Mesenchymal stem cell (in vitro differentiated cells and primary cell): Measurements from ENCODE around the gene VMAC.

Source experiments
- DNase-seq: peaks from one replicate; pipeline ENCODE4 v3.0.0-alpha.2; 2013
- H2AFZ ChIP-seq: one replicate; pipeline ENCODE4 v1.6.1; 2013; ENCODE audit warnings: low read depth, mild to moderate bottlenecking, control low read depth, inconsistent platforms, low read length, moderate library complexity
- H2AK5ac ChIP-seq: 2 replicates; pipeline ENCODE4 v1.6.1; 2013; ENCODE audit warnings: low read length, moderate library complexity, mild to moderate bottlenecking, inconsistent platforms; ENCODE audit not compliant: severe bottlenecking
- H2BK120ac ChIP-seq: one replicate; pipeline ENCODE4 v1.6.1; 2013; ENCODE audit warnings: low read depth, mild to moderate bottlenecking, inconsistent platforms, low read length, moderate library complexity
- H2BK12ac ChIP-seq, 2 experiments: one replicate each; pipeline ENCODE4 v1.6.1; 2013; ENCODE audit warnings: inconsistent platforms in 2 of 2, low read length in 2 of 2, mild to moderate bottlenecking in 2 of 2, moderate library complexity in 2 of 2, control low read depth in 1 of 2
- H2BK15ac ChIP-seq: one replicate; pipeline ENCODE4 v1.6.1; 2013; ENCODE audit warnings: mild to moderate bottlenecking, low read depth, inconsistent platforms; ENCODE audit not compliant: poor library complexity, severe bottlenecking
- H2BK5ac ChIP-seq: 2 replicates; pipeline ENCODE4 v1.6.1; 2013; ENCODE audit warnings: low read depth, mild to moderate bottlenecking, low read length, control low read depth, inconsistent platforms; ENCODE audit not compliant: poor library complexity, severe bottlenecking
- H3K14ac ChIP-seq, 2 experiments: one replicate each; pipeline ENCODE4 v1.6.1; 2013; ENCODE audit warnings: inconsistent platforms in 2 of 2, low read length in 2 of 2, control low read depth in 1 of 2, mild to moderate bottlenecking in 1 of 2, moderate library complexity in 1 of 2
- H3K18ac ChIP-seq, 2 experiments: one replicate each; pipeline ENCODE4 v1.6.1; 2013; ENCODE audit warnings: inconsistent platforms in 2 of 2, low read length in 2 of 2, control low read depth in 1 of 2, low read depth in 1 of 2, mild to moderate bottlenecking in 1 of 2
- H3K23ac ChIP-seq, 2 experiments: one replicate each; pipeline ENCODE4 v1.6.1; 2013; ENCODE audit warnings: inconsistent platforms in 2 of 2, low read length in 2 of 2, mild to moderate bottlenecking in 2 of 2, moderate library complexity in 2 of 2, control low read depth in 1 of 2
- H3K27ac ChIP-seq: 2 replicates; pipeline ENCODE4 v1.5.1; 2013; ENCODE audit warnings: mild to moderate bottlenecking, moderate library complexity, low read length, control low read depth, inconsistent platforms; ENCODE audit not compliant: poor library complexity, severe bottlenecking
- H3K27me3 ChIP-seq, 2 experiments: 2 replicates each; pipeline versions ENCODE4 v1.6.1 to v1.7.0; 2013; ENCODE audit warnings: low read length in 2 of 2, mild to moderate bottlenecking in 2 of 2, moderate library complexity in 2 of 2, control low read depth in 1 of 2, inconsistent platforms in 1 of 2; ENCODE audit not compliant: control insufficient read depth in 1 of 2, insufficient read depth in 1 of 2
- H3K36me3 ChIP-seq, 2 experiments: 2 replicates each; pipeline versions ENCODE4 v1.6.1 to v1.7.0; 2013; ENCODE audit warnings: low read length in 2 of 2, control low read depth in 1 of 2, inconsistent platforms in 1 of 2, low read depth in 1 of 2, mild to moderate bottlenecking in 1 of 2; ENCODE audit not compliant: insufficient read depth in 2 of 2, control insufficient read depth in 1 of 2
- H3K4ac ChIP-seq, 2 experiments: one replicate each; pipeline ENCODE4 v1.6.1; 2013; ENCODE audit warnings: inconsistent platforms in 2 of 2, low read length in 2 of 2, mild to moderate bottlenecking in 2 of 2, moderate library complexity in 2 of 2, control low read depth in 1 of 2, low read depth in 1 of 2
- H3K4me1 ChIP-seq: 2 replicates; pipeline ENCODE4 v1.6.1; 2013; ENCODE audit warnings: low read depth, low read length, control low read depth; ENCODE audit not compliant: control insufficient read depth, insufficient read depth
- H3K4me2 ChIP-seq: 2 replicates; pipeline ENCODE4 v1.6.1; 2013; ENCODE audit warnings: low read length, mild to moderate bottlenecking, inconsistent platforms; ENCODE audit not compliant: poor library complexity, severe bottlenecking
- H3K4me3 ChIP-seq, 2 experiments: 2 replicates each; pipeline versions ENCODE4 v1.5.1 to v1.7.0; 2013; ENCODE audit warnings: low read length in 2 of 2, mild to moderate bottlenecking in 2 of 2, control low read depth in 1 of 2, low read depth in 1 of 2; ENCODE audit not compliant: insufficient read depth in 1 of 2
- H3K79me1 ChIP-seq: replicated peaks from 2 replicates; pipeline ENCODE4 v1.6.1; 2013; ENCODE audit warnings: mild to moderate bottlenecking, control low read depth, low read length, inconsistent platforms; ENCODE audit not compliant: poor library complexity, severe bottlenecking
- H3K9ac ChIP-seq: 2 replicates; pipeline ENCODE4 v1.7.0; 2013; ENCODE audit warnings: mild to moderate bottlenecking, low read length, moderate library complexity
- H3K9me3 ChIP-seq: 2 replicates; pipeline ENCODE4 v1.7.0; 2013; ENCODE audit warnings: mild to moderate bottlenecking, low read length; ENCODE audit not compliant: control insufficient read depth
- H4K8ac ChIP-seq: one replicate; pipeline ENCODE4 v1.6.1; 2013; ENCODE audit warnings: inconsistent platforms, mild to moderate bottlenecking, low read length, moderate library complexity
- H4K91ac ChIP-seq: one replicate; pipeline ENCODE4 v1.6.1; 2013; ENCODE audit warnings: mild to moderate bottlenecking, low read length, inconsistent platforms
- WGBS: methylation state at CpG from one replicate; pipeline ENCODE4 v1.1.7; 2013; ENCODE audit warnings: mixed read lengths; 5-methylcytosine and 5-hydroxymethylcytosine counted together

Gene VMAC

GRCh38 chr19:5951338-5951861 lies 46.7 kb downstream of the VMAC start:
- no peak overlapping the region for H2AFZ ChIP-seq
- no peak overlapping the region for H3K27ac ChIP-seq
- H3K4me2 ChIP-seq, result no peak overlapping the region
- no peak overlapping the region for H2BK120ac ChIP-seq
- no peak overlapping the region for H3K14ac ChIP-seq
- no peak overlapping the region for H3K9ac ChIP-seq
- H3K9me3 ChIP-seq, result no peaks in the 10 kb centered on the region
- no peak overlapping the region for H3K4ac ChIP-seq
- H2BK12ac ChIP-seq, result no peak overlapping the region
- no peak overlapping the region for H3K23ac ChIP-seq
- H3K79me1 ChIP-seq, result peaks cover 49% of the 10 kb centered on the region
- WGBS, result 83% methylated on average over 19 of the region's 19 CpGs
- peak overlapping the region in 1 of 2 experiments; percentile 11 for H3K18ac ChIP-seq
- no peaks in the 10 kb centered on the region for H3K27me3 ChIP-seq
- H2AK5ac ChIP-seq, result no peak overlapping the region
- H2BK15ac ChIP-seq, result no peak overlapping the region
- no peak for DNase-seq
- no peak overlapping the region for H3K4me3 ChIP-seq
- no peak overlapping the region for H4K91ac ChIP-seq
- H4K8ac ChIP-seq, result no peak overlapping the region
- peaks cover 17 to 32% of the 10 kb centered on the region in 2 experiments for H3K36me3 ChIP-seq
- no peak overlapping the region for H2BK5ac ChIP-seq
- peaks cover 32% of the 10 kb centered on the region for H3K4me1 ChIP-seq

GRCh38 chr19:5952193-5953029 lies 47.7 kb downstream of the VMAC start:
- Histone ChIP-seq H3K18ac (peak overlapping the region; percentile 15 to 62), H3K4me3 (no peak overlapping the region), H3K4me1 (peaks cover 33% of the 10 kb centered on the region), H3K9ac (peak overlapping the region; percentile 55), H3K36me3 (peaks cover 17 to 26% of the 10 kb centered on the region in 2 experiments), H3K14ac (peak overlapping the region in 1 of 2 experiments; percentile 62), H4K8ac (no peak overlapping the region), H2BK5ac (no peak overlapping the region), H3K4me2 (no peak overlapping the region), H2BK12ac (peak overlapping the region in 1 of 2 experiments; percentile 10), H3K27ac (no peak overlapping the region), H4K91ac (no peak overlapping the region), H2AK5ac (no peak overlapping the region), H3K27me3 (no peaks in the 10 kb centered on the region), H2BK15ac (peak overlapping the region; percentile 73), H3K9me3 (no peaks in the 10 kb centered on the region), H2AFZ (no peak overlapping the region), H3K4ac (no peak overlapping the region), H3K23ac (peak overlapping the region in 1 of 2 experiments; percentile 24), H3K79me1 (peaks cover 46% of the 10 kb centered on the region), H2BK120ac (no peak overlapping the region)
- WGBS, result 89% methylated on average over 17 of the region's 18 CpGs
- DNase-seq, result no peak

- H3K4me3 ChIP-seq, result peak overlapping the region in 1 of 2 experiments; percentile 30
- no peak overlapping the region for H3K23ac ChIP-seq
- peaks cover 20 to 21% of the 10 kb centered on the region in 2 experiments for H3K36me3 ChIP-seq
- H3K27me3 ChIP-seq, result no peaks in the 10 kb centered on the region
- peak; percentile 45 for DNase-seq
- no peak overlapping the region for H2BK5ac ChIP-seq
- 79% methylated on average over 4 of the region's 5 CpGs for WGBS
- H4K8ac ChIP-seq, result no peak overlapping the region
- peak overlapping the region; percentile 55 for H3K9ac ChIP-seq
- no peak overlapping the region for H2BK120ac ChIP-seq
- no peaks in the 10 kb centered on the region for H3K9me3 ChIP-seq
- H2AFZ ChIP-seq, result no peak overlapping the region
- H3K27ac ChIP-seq, result no peak overlapping the region
- H2BK15ac ChIP-seq, result no peak overlapping the region
- H3K4me2 ChIP-seq, result no peak overlapping the region
- H3K4ac ChIP-seq, result peak overlapping the region in 1 of 2 experiments; percentile 24
- H3K4me1 ChIP-seq, result peaks cover 33% of the 10 kb centered on the region
- H2AK5ac ChIP-seq, result no peak overlapping the region
- no peak overlapping the region for H4K91ac ChIP-seq
- peaks cover 42% of the 10 kb centered on the region for H3K79me1 ChIP-seq
- H3K14ac ChIP-seq, result no peak overlapping the region
- H2BK12ac ChIP-seq, result no peak overlapping the region
- H3K18ac ChIP-seq, result no peak overlapping the region
These were observed 48.4 kb downstream of the VMAC start for GRCh38 chr19:5953030-5953589.

GRCh38 chr19:5953680-5954213 lies 49.1 kb downstream of the VMAC start:
- Histone ChIP-seq H3K4me2 (no peak overlapping the region), H3K9me3 (no peaks in the 10 kb centered on the region), H3K9ac (peak overlapping the region; percentile 55), H3K4me1 (peaks cover 37% of the 10 kb centered on the region), H2BK5ac (peak overlapping the region; percentile 36), H2BK12ac (peak overlapping the region; percentile 78 to 93), H3K4me3 (peak overlapping the region in 1 of 2 experiments; percentile 58), H3K36me3 (peaks cover 21 to 27% of the 10 kb centered on the region in 2 experiments), H3K79me1 (peaks cover 42% of the 10 kb centered on the region), H2AK5ac (peak overlapping the region; percentile 37), H3K14ac (peak overlapping the region in 1 of 2 experiments; percentile 71), H3K27ac (peak overlapping the region; percentile 41), H4K91ac (peak overlapping the region; percentile 54), H2AFZ (no peak overlapping the region), H4K8ac (peak overlapping the region; percentile 56), H2BK120ac (peak overlapping the region; percentile 45), H2BK15ac (no peak overlapping the region), H3K18ac (peak overlapping the region; percentile 30 to 91), H3K4ac (peak overlapping the region; percentile 75 to 92), H3K23ac (no peak overlapping the region), H3K27me3 (no peaks in the 10 kb centered on the region)
- peak; percentile 30 for DNase-seq
- WGBS, result 85% methylated on average over 17 of the region's 17 CpGs
